ENCODE data around the gene KCNJ3. TPM values are rescaled to one million over a fixed set of nuclear protein-coding genes. Genes with fewer than 3 reads are reported as not detected.
A peak's percentile ranks its signal among the peaks of the same experiment; 100 is the strongest.

Gene KCNJ3
- total RNA-seq, 1 experiment from 2014 or later = 0.11 TPM

- no peak overlapping the region for H3K4me2 ChIP-seq (ENCODE audit: insufficient read depth, insufficient read length, low read length)
- H3K9me3 ChIP-seq (ENCODE audit: control insufficient read depth, low read depth, low read length) = no peaks in the 10 kb centered on the region
- H3K4me1 ChIP-seq (ENCODE audit: insufficient read depth, low read length) = no peaks in the 10 kb centered on the region
- H3K9me3 Mint-ChIP-seq = no peaks in the 10 kb centered on the region
- H2BK120ac ChIP-seq (ENCODE audit: low read depth, low read length, poor library complexity, severe bottlenecking) = no peak overlapping the region
- no peak overlapping the region for H2BK5ac ChIP-seq (ENCODE audit: insufficient read length, low read length)
- H3K4me1 Mint-ChIP-seq = no peaks in the 10 kb centered on the region
- no peak overlapping the region for H3K18ac ChIP-seq (ENCODE audit: insufficient read length, low read depth, low read length)
- no peak overlapping the region for H2BK20ac ChIP-seq (ENCODE audit: low read depth, low read length, poor library complexity, severe bottlenecking)
- peak overlapping the region in 1 of 3 experiments; percentile 80; a peak in 2 of 7 replicates for H3K27ac Mint-ChIP-seq
- no peaks in the 10 kb centered on the region for H3K79me2 ChIP-seq (ENCODE audit: insufficient read depth, low read length)
- no peaks in the 10 kb centered on the region for H3K79me1 ChIP-seq (ENCODE audit: insufficient read depth, low read depth, low read length, poor library complexity, severe bottlenecking)
- H3K27me3 Mint-ChIP-seq (ENCODE audit: low read depth) = no peaks in the 10 kb centered on the region
- H2BK15ac ChIP-seq (ENCODE audit: low read depth, low read length) = no peak overlapping the region
- no CpG with 5 or more reads among the region's 2 CpGs for WGBS (ENCODE audit: extremely low coverage, insufficient read length, low lambda C conversion rate)
- no peak for DNase-seq
- no peak overlapping the region for H2BK12ac ChIP-seq (ENCODE audit: insufficient read length, low read depth, low read length)
- no peak overlapping the region for H4K8ac ChIP-seq (replicated peaks; ENCODE audit: insufficient read length, low read depth, low read length)
- H3K23ac ChIP-seq (ENCODE audit: insufficient read length, low read depth, low read length) = no peak overlapping the region
- H3K4me3 Mint-ChIP-seq = no peak overlapping the region
- H3K9ac ChIP-seq (ENCODE audit: extremely low read depth, insufficient read length, low read length) = no peak overlapping the region
- H2AFZ ChIP-seq (ENCODE audit: low read length) = no peak overlapping the region
- no peak overlapping the region for H4K5ac ChIP-seq (ENCODE audit: insufficient read length, low read depth, low read length)
- TF ChIP-seq CTCF (conservative IDR thresholded peaks at IDR 0.05) = no peak
- H3T11ph ChIP-seq (ENCODE audit: low read length) = no peak overlapping the region
- H3K27me3 ChIP-seq (ENCODE audit: insufficient read depth, low read length) = no peaks in the 10 kb centered on the region
- no peaks in the 10 kb centered on the region for H3K23me2 ChIP-seq (ENCODE audit: insufficient read length, low read depth, low read length, poor library complexity, severe bottlenecking)
- no peak overlapping the region for H4K91ac ChIP-seq (ENCODE audit: insufficient read length, low read depth, low read length)
- H4K20me1 ChIP-seq (ENCODE audit: control insufficient read depth, insufficient read depth, insufficient read length) = no peaks in the 10 kb centered on the region
- no peaks in the 10 kb centered on the region for H3K36me3 Mint-ChIP-seq (ENCODE audit: insufficient read depth in 1 of 3, low read depth in 3 of 3)
- H3K56ac ChIP-seq (ENCODE audit: insufficient read length, low read depth, low read length) = no peak overlapping the region
- no peak overlapping the region for H3K4ac ChIP-seq (ENCODE audit: low read depth, low read length)
- H3K14ac ChIP-seq (ENCODE audit: insufficient read depth, low read length) = no peak overlapping the region
- H3K27ac ChIP-seq (ENCODE audit: insufficient read length, low read depth, low read length) = no peak overlapping the region
- no peak overlapping the region for H2AK5ac ChIP-seq (ENCODE audit: insufficient read length, low read length)
Observed at GRCh38 chr2:154832711-154833110, 134.2 kb downstream of the KCNJ3 start.
